GM23338 (cell line): ENCODE results near the gene CSTF1. TPM values are rescaled to one million over a fixed set of nuclear protein-coding genes. Genes with fewer than 3 reads are reported as not detected.

Experiments used
- ATAC-seq: fragments of 200-7000 bp; cut with Tn5 transposase; 3 replicates; pipeline ENCODE4 v1.9.1; 2020
- DNase-seq: peaks from one replicate; pipeline ENCODE4 v3.0.0-alpha.2; 2015; ENCODE audit warnings: low spot score
- H2AFZ ChIP-seq: fragments of 200-600 bp; sonication (generic); 2 replicates; pipeline ENCODE4 v1.8.0; 2016; ENCODE audit warnings: antibody characterized with exemption, mild to moderate bottlenecking, moderate library complexity
- H3F3A ChIP-seq: fragments of 200-600 bp; sonication (generic); replicated peaks from 2 replicates; pipeline ENCODE4 v1.8.0; 2017; ENCODE audit warnings: antibody characterized with exemption, mixed run types, low read depth
- H3K27ac ChIP-seq: fragments of 200-600 bp; sonication (generic); 2 replicates; pipeline ENCODE4 v1.6.1; 2016; ENCODE audit warnings: low read depth
- H3K27me3 ChIP-seq: fragments of 200-600 bp; sonication (generic); 2 replicates; pipeline ENCODE4 v1.8.0; 2016; ENCODE audit warnings: mild to moderate bottlenecking, mixed run types, moderate library complexity; ENCODE audit not compliant: insufficient read depth
- H3K36me3 ChIP-seq: fragments of 200-600 bp; sonication (generic); 2 replicates; pipeline ENCODE4 v1.8.0; 2016; ENCODE audit warnings: mild to moderate bottlenecking; ENCODE audit not compliant: insufficient read depth
- H3K4me1 ChIP-seq: fragments of 200-600 bp; sonication (generic); 2 replicates; pipeline ENCODE4 v1.8.0; 2016; ENCODE audit warnings: mild to moderate bottlenecking, moderate library complexity; ENCODE audit not compliant: insufficient read depth
- H3K4me2 ChIP-seq: fragments of 200-600 bp; sonication (generic); 2 replicates; pipeline ENCODE4 v1.7.1; 2017; ENCODE audit warnings: mixed run types
- H3K4me3 ChIP-seq: fragments of 200-600 bp; sonication (generic); 2 replicates; pipeline ENCODE4 v1.6.1; 2016; ENCODE audit warnings: mixed run types
- H3K79me2 ChIP-seq: fragments of 200-600 bp; sonication (generic); replicated peaks from 2 replicates; pipeline ENCODE4 v1.8.0; 2017; ENCODE audit warnings: mild to moderate bottlenecking; ENCODE audit not compliant: insufficient read depth
- H3K9me2 ChIP-seq: fragments of 200-600 bp; sonication (generic); 2 replicates; pipeline ENCODE4 v1.8.0; 2017; ENCODE audit not compliant: insufficient read depth
- H4K20me1 ChIP-seq: fragments of 200-600 bp; sonication (generic); replicated peaks from 2 replicates; pipeline ENCODE4 v1.8.0; 2017; ENCODE audit warnings: mild to moderate bottlenecking; ENCODE audit not compliant: insufficient read depth
- H3K27ac Mint-ChIP-seq: 2 replicates; pipeline ENCODE4 v1.8.0; 2020; ENCODE audit warnings: inconsistent platforms, mild to moderate bottlenecking, moderate library complexity, mixed read lengths
- H3K27me3 Mint-ChIP-seq: 3 replicates; pipeline ENCODE4 v1.8.0; 2022; ENCODE audit warnings: low read depth, mild to moderate bottlenecking, moderate library complexity, mixed read lengths, inconsistent platforms; ENCODE audit not compliant: insufficient read depth, poor library complexity
- H3K36me3 Mint-ChIP-seq: 3 replicates; pipeline ENCODE4 v1.8.0; 2021; ENCODE audit warnings: low read depth, mild to moderate bottlenecking, inconsistent platforms, moderate library complexity, mixed read lengths
- H3K4me1 Mint-ChIP-seq: 3 replicates; pipeline ENCODE4 v1.8.0; 2020; ENCODE audit warnings: mild to moderate bottlenecking, inconsistent platforms, mixed read lengths
- H3K4me3 Mint-ChIP-seq: 3 replicates; pipeline ENCODE4 v1.8.0; 2021; ENCODE audit warnings: moderate library complexity, mild to moderate bottlenecking, inconsistent platforms, mixed read lengths
- H3K9me3 Mint-ChIP-seq: 3 replicates; pipeline ENCODE4 v1.8.0; 2020; ENCODE audit warnings: moderate library complexity, mild to moderate bottlenecking, inconsistent platforms, mixed read lengths
- CREB1 ChIP-seq: fragments of 250-450 bp; sonication (Bioruptor Pico); IDR thresholded peaks from 2 replicates; pipeline ENCODE4 v1.5.0; 2020; ENCODE audit warnings: low read depth, mild to moderate bottlenecking, moderate library complexity
- CTCF ChIP-seq, 2 experiments: fragments of 200-600 bp in 1 of 2; sonication (generic) in 1 of 2; conservative IDR thresholded peaks; 2 replicates each; pipeline versions ENCODE4 v1.5.1 to v1.6.1; 2016 to 2017; ENCODE audit warnings: antibody characterized with exemption in 2 of 2, low read depth in 2 of 2, mild to moderate bottlenecking in 2 of 2, moderate library complexity in 1 of 2
- ETS1 ChIP-seq: IDR thresholded peaks from 2 replicates; pipeline ENCODE4 v1.6.1; 2016; ENCODE audit warnings: antibody characterized with exemption
- EZH2 ChIP-seq: fragments of 200-600 bp; sonication (generic); IDR thresholded peaks from one replicate; pipeline ENCODE4 v1.8.0; 2017; ENCODE audit warnings: antibody characterized with exemption, mild to moderate bottlenecking, low read depth; ENCODE audit not compliant: unreplicated experiment
- EZH2phosphoT487 ChIP-seq: fragments of 200-600 bp; sonication (generic); IDR thresholded peaks from one replicate; pipeline ENCODE4 v1.8.1; 2018; ENCODE audit warnings: antibody characterized with exemption; ENCODE audit not compliant: unreplicated experiment
- JUNB ChIP-seq: IDR thresholded peaks from one replicate; pipeline ENCODE4 v1.6.1; 2016; ENCODE audit warnings: antibody characterized with exemption; ENCODE audit not compliant: unreplicated experiment
- NANOG ChIP-seq: IDR thresholded peaks from 2 replicates; pipeline ENCODE4 v1.6.1; 2016; ENCODE audit warnings: antibody characterized with exemption, borderline replicate concordance
- POLR2AphosphoS5 ChIP-seq: IDR thresholded peaks from 2 replicates; pipeline ENCODE4 v1.6.1; 2016; ENCODE audit warnings: antibody characterized with exemption, low read depth
- REST ChIP-seq: IDR thresholded peaks from one replicate; pipeline ENCODE4 v1.6.1; 2018; ENCODE audit warnings: antibody characterized with exemption; ENCODE audit not compliant: unreplicated experiment
- STAT1 ChIP-seq: IDR thresholded peaks from one replicate; pipeline ENCODE4 v1.6.1; 2016; ENCODE audit warnings: antibody characterized with exemption; ENCODE audit not compliant: unreplicated experiment
- ZNF114 ChIP-seq: fragments of 250-450 bp; sonication (Bioruptor Pico); IDR thresholded peaks from 2 replicates; pipeline ENCODE4 v1.5.0; 2020; ENCODE audit warnings: mild to moderate bottlenecking, moderate library complexity
- ZNF331 ChIP-seq: fragments of 250-450 bp; sonication (Bioruptor Pico); IDR thresholded peaks from 2 replicates; pipeline ENCODE4 v1.5.0; 2020; ENCODE audit warnings: low read depth, mild to moderate bottlenecking, moderate library complexity
- ZNF462 ChIP-seq: fragments of 250-450 bp; sonication (Bioruptor Pico); IDR thresholded peaks from 2 replicates; pipeline ENCODE4 v1.5.0; 2020; ENCODE audit warnings: mild to moderate bottlenecking, moderate library complexity
- polyA plus RNA-seq: library from polyadenylated mRNA; unstranded; fragments of >200 nt; fragmentation: Nextera tagmentation; extraction: Ambion mirVana; gene quantifications from 2 replicates; pipeline ENCODE4 v1.2.1, GENCODE V29; 2016
- total RNA-seq: library from RNA; depleted of rRNA; stranded (reverse); fragments of >200 nt; shearing (Covaris generic); gene quantifications from 2 replicates; pipeline ENCODE4 v1.2.3, GENCODE V29; 2014

The CSTF1 gene
- total and polyA plus RNA-seq, 2 experiments from 2014 or later, result 21.5 to 62.3 TPM

GRCh38 chr20:56414842-56415765, 22.7 kb downstream of the CSTF1 start:
- H3K9me2 ChIP-seq, result no peaks in the 10 kb centered on the region
- DNase-seq, result no peak

More at GRCh38 chr20:56414842-56415765, 22.7 kb downstream of the CSTF1 start:
- Mint-ChIP-seq H3K4me1 (peaks cover 4% of the 10 kb centered on the region; the same call in 1 of the 3 replicates), H3K27me3 (no peaks in the 10 kb centered on the region), H3K4me3 (no peak overlapping the region), H3K36me3 (no peaks in the 10 kb centered on the region), H3K27ac (no peak overlapping the region), H3K9me3 (no peaks in the 10 kb centered on the region)
- Histone ChIP-seq H3K36me3 (no peaks in the 10 kb centered on the region), H3K27me3 (no peaks in the 10 kb centered on the region), H3K4me2 (no peak overlapping the region), H3K27ac (no peak overlapping the region), H4K20me1 (no peaks in the 10 kb centered on the region), H3F3A (no peaks in the 10 kb centered on the region), H3K4me3 (no peak overlapping the region), H2AFZ (no peak overlapping the region), H3K4me1 (no peaks in the 10 kb centered on the region), H3K79me2 (no peaks in the 10 kb centered on the region)
- ATAC-seq, result no peak
- TF ChIP-seq ETS1 (no peak), CREB1 (CRISPR knock-in tag) (no peak), POLR2AphosphoS5 (no peak), REST (no peak), JUNB (no peak), ZNF462 (CRISPR knock-in tag) (no peak), EZH2phosphoT487 (no peak), NANOG (no peak), EZH2 (no peak), ZNF114 (no peak), ZNF331 (no peak), STAT1 (no peak), CTCF (conservative IDR thresholded peaks at IDR 0.05; ENCODE audit: low read depth in 2 of 2) (no peak)
